Activated CD8-positive, alpha-beta memory T cell treated with anti-CD3 and anti-CD28 coated beads, Interleukin-2, amount 50 U/mL, for 24 hours (primary cell): ENCODE measurements around the gene RBMXL2.

Experiments
- DNase-seq: peaks from one replicate; pipeline ENCODE4 v3.0.0-alpha.2; 2020; ENCODE audit errors: extremely low read depth

RBMXL2 gene

DNA sequence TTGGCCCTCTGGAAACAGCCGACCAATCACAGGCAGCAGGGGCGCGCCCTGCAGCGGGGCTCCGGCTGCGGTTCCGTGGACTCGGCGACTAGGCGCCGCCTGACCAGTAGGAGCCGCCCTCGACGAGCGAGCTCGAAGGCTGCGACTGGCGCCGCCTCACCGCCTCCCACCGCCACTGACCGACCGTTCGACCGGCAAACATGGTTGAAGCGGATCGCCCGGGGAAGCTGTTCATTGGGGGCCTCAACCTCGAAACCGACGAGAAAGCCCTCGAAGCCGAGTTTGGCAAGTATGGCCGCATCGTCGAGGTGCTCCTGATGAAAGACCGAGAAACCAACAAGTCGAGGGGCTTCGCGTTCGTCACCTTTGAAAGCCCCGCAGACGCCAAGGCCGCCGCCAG is at the start of gene RBMXL2:
RBMXL2 (plus strand) TSS at position 78 of the 400 bp plus-strand sequence; CDS start at position 201, 123 bp downstream.
- no peak for DNase-seq

DNA sequence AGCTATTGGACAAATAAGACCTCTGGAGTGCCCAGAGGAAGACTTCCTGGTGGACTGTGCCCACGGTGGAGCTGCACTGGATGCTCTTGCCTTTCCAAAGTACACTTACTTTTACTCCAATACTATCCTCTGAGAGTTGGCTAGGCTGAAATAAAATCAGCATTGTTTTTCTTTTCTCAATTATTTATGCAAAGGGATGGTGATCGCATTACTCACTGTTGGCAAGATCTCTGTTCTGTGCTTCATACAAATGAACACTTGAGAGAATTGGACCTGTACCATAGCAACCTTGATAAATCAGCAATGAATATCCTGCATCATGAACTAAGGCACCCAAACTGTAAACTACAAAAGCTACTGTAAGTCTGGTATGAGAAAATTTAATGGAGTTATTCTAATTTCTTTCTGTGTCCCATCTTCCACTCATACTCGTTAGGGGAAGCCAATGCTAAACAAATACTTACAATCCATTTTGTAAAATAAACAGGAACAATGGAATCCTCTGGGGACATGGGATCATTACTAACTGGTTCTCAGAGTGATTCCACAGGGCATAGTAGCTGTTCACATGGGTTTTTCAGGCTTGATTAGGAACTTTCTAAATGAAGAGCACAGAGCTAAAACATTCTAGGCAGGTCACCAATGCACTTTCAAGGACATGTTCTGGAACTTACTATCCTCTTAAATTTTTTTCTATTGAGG is 42.2 kb upstream of the RBMXL2 start:
- no peak for DNase-seq

DNA sequence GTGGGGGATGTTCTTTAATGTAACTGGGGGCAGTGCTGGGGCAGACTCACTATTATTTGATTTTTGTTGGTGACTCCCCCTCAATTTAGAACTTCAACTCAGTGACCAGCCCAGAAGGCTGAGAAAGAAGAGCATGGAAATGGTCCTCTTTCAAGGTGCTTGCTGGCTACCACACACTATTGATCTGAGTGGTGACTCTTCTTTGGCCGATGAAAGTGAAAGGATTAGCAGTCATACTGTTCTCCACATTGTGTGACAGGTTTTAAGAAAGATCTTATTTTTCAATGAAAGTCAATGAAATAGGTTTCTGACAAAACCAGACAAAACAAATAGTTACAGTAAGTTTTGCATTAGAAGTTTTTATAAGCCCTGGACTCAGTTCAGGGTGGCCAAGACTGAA is 38.6 kb upstream of the RBMXL2 start:
- DNase-seq, result no peak

DNA sequence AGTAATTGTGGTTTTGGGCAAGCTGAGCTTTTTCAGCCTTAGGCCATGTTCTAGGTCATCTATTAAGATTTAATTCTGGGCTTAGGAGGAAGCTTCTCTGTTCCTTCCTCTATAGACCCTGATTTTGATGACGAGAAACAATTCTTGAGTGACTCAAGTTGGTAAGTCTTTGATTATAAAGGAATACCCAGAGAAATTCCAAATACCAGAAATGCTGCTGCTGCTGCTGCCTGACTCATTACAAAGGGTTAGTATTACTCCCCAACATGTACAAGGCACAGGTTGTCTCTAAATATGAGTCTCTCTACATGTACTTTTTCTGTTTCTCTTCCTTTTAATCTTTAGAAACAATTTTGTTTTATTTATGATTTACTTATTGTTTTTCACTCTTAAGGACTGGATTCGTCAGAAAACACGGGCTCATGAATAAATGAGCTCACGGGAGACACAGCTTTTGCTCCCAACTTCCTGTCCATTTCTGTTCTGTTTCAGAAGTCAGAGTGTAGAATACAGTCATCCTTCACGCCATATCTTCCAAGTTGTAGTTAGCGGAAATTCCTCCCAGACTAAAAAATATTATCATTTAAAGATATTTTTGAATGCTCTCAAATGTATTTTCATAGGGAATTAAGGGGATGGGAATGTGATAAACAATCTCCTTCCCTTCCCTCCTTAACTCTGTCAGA is 31.8 kb upstream of the RBMXL2 start:
- DNase-seq, result no peak

DNA sequence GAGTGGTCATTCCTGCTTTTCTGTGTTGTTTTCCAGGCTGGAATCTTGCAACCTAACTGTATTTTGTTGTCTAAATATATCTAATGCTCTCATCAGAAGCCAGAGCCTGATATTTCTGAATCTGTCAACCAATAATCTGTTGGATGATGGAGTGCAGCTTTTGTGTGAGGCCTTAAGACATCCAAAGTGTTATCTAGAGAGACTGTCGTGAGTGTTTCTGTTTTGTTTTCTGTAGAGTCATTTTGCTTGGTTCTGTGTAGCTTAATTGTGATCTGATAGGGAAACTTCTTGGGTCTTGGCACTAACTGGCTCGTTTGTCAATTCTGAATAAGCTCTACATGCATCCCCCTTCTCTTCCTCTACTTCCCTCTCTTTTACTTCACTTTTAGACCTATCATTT is 31.2 kb upstream of the RBMXL2 start:
- DNase-seq, result no peak

DNA sequence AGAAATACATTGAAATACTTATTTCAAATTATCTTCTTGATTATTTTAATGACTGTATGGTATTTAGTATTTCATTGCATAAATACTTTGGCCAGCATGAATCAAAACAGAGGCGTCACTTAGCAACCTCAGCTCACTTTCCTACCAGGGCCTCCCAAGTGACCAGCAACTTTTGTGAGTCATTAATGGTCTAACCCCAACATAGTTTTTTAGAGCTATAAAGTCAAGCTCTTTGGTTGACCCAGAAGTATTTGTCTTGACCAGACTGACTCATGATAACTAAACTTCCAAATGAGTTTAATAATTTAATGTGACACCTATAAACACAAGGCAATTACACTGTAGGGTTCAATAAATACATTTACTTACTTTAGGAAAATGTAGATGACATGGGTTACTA is 27.9 kb upstream of the RBMXL2 start:
- no peak for DNase-seq

DNA sequence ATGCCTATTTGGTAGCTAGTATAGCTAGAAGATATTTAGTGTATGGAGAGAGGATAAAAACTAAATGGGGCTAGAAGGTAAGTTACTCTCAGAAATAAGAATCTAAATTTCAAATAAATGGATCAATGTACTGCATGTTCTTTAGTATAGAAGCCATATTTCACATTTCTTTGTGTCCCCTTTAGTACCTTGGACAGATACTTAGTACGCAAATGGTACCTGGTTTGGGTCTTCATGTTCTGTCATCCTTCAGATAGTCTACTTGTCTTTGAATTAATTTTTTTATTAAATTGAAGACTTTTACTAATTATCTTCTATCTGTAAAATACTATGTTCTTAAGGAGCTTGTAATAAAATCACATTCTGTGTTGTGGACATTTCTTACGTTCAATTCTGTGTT is 26.3 kb upstream of the RBMXL2 start:
- DNase-seq, result no peak

DNA sequence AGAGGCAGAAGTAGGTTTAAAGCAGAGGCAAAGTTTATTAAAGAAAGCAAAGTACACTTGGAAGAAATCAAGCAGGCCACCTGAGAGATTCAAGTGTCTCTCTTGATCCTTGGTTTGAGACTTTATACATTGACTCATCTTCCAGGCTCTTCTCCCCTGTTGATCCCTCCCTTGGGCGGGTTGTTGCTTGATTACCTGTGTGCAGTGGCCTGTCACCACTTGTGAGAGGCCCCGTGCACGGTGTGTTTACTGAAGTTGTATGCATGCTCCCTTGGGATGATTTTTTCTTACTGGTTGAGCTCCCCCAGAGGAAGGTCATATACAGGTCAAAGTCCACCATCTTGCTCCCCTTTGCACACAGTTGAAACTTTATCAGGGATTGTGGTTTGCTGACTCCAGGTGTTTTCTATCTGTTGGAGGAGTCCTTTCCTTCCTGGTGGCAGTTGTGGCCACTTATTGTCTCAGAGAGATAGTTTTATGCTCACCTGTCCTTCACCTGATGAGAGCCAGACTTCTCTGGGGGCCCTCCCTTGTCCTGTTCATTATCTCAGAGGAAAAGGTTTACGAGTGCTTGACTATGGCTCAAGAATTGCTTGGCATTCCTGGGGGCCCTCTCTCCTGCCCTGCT is 16.3 kb upstream of the RBMXL2 start:
- DNase-seq, result no peak

DNA sequence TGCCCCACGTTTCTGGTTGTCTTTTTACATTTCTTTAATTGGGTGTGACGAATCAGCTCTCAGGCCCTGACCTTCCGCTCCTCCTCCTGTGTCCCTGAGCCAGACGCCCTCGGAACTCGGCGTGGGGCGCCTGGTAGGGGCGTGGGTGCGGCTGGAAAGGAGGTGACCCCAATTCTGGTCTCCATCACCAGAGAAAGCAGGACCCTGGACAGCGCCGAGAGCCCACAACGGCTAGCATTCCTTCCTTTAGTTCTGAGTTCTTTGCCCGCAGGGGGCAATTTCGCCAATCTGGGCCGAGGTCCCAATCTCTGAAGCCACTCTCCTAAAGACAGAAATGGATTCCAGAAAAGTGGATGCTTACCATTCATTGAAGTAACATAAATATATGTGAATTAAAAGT is 11.7 kb upstream of the RBMXL2 start:
- DNase-seq, result no peak

DNA sequence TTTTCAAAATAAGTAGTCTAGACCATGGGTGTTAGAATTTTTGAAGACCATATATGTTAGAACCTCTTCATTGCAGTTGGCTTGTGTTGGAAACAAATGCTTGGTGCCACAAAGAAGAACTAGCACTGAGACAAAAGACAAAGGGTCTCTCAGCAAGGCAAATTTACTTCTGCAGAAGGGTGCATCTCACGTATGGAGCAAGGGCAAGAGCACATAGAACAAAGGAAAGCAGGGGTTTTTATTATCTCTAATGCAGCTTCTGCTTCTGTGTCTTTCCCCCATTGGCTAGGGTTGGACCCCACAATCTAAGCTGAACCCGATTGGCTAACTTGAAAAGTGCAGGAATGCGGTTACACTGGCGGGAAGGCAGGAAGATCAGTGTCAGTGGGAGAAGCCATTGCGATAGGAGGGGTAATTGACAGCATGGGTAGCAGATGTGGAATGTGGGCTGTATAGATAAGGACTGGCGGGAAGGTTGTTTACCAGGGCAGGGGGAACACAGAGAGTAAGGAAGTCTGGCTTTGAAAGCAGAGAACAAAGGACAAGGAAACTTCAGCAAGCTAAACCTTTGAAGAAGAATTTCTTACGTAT is 9.2 kb upstream of the RBMXL2 start:
- no peak for DNase-seq

DNA sequence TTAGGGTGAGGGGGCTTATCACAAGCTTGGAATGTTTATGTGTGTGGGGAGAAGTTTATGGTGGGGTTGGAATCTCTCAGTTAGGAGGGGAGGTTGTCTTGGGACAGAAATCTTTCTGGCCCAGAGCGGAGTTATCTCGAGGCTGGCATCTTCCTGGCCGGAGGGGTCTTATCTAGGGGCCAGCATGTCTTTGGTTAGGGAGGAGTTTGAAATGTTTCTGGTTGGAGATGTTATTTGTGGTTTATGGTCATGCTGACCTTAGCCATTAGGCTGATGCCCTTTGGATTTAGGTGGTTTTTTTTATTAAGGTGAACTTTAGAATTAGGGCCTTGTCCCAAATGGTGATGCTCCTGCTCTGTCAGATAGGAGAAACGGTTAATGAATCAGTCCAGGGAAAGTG is 7.9 kb upstream of the RBMXL2 start:
- no peak for DNase-seq

DNA sequence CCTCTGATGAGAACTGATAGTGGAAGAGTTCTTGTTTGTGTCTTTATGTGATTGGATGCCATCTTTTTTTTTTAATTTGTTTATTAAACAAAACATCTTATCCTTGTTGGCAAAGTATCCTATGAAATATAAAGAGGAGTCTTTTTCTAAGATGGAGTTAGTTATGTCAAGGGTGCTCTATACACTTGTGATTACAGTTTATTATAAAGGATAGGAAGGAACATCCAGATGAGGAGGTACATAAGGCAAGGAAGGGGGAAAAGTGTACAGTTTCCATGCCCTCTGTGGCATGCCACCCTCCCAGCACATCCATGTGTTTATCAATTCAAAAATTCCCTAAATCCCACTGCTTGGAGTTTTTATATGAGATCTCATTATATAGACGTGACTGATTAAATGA is 7.4 kb upstream of the RBMXL2 start:
- no peak for DNase-seq

DNA sequence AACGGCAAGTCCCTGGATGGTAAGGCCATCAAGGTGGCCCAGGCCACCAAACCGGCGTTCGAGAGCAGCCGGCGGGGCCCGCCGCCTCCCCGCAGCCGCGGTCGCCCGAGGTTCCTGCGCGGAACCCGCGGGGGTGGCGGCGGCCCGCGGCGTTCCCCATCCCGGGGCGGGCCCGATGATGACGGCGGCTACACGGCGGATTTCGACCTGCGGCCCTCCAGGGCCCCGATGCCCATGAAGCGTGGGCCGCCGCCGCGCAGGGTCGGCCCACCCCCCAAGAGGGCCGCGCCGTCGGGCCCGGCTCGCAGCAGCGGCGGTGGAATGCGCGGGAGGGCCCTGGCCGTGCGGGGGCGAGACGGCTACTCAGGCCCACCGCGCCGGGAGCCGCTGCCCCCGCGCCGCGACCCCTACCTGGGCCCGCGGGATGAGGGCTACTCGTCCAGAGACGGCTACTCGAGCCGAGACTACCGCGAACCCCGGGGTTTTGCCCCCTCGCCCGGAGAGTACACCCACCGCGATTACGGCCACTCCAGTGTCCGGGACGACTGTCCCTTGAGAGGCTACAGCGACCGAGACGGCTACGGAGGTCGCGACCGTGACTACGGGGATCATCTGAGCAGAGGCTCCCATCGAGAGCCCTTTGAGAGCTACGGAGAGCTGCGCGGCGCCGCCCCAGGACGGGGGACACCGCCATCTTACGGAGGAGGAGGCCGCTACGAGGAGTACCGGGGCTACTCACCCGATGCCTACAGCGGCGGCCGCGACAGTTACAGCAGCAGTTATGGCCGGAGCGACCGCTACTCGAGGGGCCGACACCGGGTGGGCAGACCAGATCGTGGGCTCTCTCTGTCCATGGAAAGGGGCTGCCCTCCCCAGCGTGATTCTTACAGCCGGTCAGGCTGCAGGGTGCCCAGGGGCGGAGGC is 792 bp downstream of the RBMXL2 start:
- no peak for DNase-seq

DNA sequence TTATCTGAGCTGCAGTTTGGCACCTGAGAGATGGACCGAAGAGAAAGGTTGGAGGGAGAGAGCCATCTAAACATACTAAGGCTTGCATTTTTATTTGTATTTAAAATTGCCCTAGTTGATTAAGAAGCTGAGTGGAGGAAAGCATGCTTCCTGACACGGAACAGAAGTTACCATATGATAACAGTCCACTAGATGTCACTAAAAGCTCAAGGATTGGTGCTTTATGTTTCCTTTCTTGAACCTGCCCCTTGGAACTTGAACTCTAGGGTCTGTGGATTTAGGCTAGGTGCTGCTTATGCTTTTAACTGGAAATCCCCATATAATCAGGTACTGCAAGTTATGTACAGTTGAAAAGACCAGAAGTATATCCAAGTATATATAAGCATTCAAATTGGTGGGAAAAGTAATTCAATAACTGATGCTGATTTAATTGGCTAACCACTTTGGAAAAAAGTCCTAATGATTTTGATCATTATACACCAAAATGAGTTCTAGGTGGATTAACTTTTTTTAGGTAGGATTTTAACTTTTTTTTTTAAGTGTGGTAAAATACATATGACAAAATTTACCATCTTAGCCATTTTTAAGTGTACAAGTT is 9.5 kb downstream of the RBMXL2 start:
- DNase-seq, result no peak

DNA sequence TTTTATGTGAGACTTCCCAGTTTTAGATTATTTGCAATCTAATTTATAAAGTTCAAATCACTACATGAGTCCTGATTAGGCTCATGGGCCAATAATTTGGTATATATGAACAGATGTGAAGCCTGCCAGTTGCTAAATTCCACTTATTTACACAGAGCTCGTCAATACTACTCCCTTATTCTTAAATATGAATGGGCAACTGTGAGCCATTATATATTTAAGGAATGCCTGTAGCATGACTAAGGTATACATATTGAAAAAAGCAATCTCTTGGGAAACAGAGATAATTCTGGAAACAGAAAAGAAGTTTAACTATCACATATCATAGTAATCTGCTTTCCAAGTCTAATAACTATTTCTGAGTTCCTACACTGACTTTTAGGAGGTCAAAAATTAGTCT is 27.0 kb downstream of the RBMXL2 start:
- no peak for DNase-seq

DNA sequence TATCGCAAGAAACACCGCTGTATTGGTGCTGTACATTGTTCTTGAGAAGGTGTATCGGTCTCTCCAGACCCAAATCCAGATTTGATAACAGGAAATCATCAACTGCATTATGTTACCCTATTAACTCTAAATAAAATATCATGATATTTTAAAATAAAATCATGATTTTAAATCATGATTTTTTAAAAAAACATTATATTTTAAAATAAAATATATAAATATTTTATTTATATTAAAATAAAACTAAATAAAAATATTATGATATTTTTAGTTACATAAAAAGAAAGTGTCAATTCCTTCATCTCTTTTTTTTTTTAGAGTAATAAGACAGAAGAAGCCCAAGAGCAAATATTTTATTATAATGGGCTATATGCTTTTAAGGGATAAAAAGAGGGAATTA is 27.6 kb downstream of the RBMXL2 start:
- no peak for DNase-seq

DNA sequence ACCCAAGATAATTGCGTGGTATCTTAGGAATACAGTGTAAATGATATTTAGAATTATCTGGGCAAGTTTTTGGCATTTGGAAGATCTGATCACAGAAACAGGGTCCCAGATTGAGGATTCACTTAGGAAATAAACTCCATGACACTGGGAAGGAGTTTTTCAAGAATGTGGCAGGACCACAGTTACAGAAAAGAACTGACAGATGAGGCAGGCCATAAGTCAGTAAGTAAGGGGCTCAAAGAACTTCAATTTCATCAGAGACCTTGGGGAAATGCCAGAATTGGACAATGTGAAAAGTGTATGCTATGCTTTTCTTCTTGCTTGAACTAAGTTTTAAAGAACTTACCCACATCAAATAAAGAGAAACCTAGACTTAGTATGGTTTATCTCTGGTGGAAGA is 49.3 kb downstream of the RBMXL2 start:
- DNase-seq, result no peak
